Coronary artery (tissue), 2 donors: ENCODE results near the gene ZP1.

Experiments
- DNase-seq: peaks from one replicate; pipeline ENCODE4 v3.0.0-alpha.2; 2017; ENCODE audit warnings: low spot score
- H3K27ac ChIP-seq, 2 donors: fragments of 200-600 bp; sonication (generic); one replicate each; pipeline ENCODE4 v1.5.1; 2016 to 2019
- H3K4me3 ChIP-seq: fragments of 200-600 bp; sonication (generic); 2 replicates; pipeline ENCODE4 v1.5.1; 2016; ENCODE audit warnings: mild to moderate bottlenecking, moderate library complexity
- TF ChIP-seq, protein P1 (sequence below): fragments of 200-600 bp; sonication (generic); IDR thresholded peaks from one replicate; pipeline ENCODE4 v1.5.1; 2019; ENCODE audit warnings: antibody characterized with exemption

ZP1 gene

DNA sequence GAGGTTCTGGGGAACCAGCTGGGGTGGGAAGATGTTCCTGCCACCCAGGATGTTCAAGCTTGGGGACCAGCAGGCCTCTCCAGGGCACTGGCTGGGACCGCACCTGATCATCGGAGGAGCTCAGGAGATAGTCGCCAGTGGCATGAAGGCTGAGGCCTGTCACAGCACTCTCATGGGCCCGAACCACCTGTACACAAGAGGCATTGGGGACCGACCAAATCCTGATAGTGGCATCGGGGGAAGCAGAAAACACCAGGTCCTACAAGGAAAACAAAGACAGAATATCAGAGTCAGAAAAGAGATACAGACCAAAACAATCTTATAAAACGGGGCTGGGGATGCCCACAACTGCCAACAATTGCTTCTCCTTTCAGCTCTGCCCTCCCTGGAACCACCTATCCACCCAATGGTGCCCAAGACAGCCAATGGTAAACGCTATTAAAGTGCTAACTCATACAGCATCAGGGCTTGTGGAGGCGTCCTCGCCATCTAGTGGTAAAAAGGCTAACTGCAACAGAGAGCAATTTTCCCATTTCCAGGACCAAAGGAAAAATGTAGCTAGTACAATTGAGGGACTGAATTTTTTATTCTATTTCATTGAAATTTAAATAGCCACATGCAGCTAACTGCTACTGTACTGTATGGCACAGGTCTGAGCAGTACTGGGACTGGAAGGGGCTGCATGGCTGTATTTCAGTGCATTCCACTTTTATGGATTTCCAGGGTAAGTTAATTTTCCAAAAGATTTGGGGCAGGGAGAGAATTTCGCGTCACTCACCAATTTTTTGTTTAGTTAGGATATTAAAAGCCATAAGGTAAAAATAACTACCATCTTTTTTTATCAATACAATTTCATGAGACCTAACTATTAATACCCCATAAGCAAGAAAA is 31.9 kb downstream of the ZP1 start:
- Histone ChIP-seq H3K4me3 (no peak overlapping the region), H3K27ac (peak overlapping the region in 1 of 2 donors; percentile 30)
- no peak for DNase-seq
- TF ChIP-seq, protein P1, sequence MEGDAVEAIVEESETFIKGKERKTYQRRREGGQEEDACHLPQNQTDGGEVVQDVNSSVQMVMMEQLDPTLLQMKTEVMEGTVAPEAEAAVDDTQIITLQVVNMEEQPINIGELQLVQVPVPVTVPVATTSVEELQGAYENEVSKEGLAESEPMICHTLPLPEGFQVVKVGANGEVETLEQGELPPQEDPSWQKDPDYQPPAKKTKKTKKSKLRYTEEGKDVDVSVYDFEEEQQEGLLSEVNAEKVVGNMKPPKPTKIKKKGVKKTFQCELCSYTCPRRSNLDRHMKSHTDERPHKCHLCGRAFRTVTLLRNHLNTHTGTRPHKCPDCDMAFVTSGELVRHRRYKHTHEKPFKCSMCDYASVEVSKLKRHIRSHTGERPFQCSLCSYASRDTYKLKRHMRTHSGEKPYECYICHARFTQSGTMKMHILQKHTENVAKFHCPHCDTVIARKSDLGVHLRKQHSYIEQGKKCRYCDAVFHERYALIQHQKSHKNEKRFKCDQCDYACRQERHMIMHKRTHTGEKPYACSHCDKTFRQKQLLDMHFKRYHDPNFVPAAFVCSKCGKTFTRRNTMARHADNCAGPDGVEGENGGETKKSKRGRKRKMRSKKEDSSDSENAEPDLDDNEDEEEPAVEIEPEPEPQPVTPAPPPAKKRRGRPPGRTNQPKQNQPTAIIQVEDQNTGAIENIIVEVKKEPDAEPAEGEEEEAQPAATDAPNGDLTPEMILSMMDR = peak; percentile 84

- DNase-seq = no peak
- Histone ChIP-seq H3K4me3 (no peak overlapping the region), H3K27ac (no peak overlapping the region)
- TF ChIP-seq, protein P1 = no peak
Measured at GRCh38 chr11:60899977-60900376, 32.6 kb downstream of the ZP1 start.

DNA sequence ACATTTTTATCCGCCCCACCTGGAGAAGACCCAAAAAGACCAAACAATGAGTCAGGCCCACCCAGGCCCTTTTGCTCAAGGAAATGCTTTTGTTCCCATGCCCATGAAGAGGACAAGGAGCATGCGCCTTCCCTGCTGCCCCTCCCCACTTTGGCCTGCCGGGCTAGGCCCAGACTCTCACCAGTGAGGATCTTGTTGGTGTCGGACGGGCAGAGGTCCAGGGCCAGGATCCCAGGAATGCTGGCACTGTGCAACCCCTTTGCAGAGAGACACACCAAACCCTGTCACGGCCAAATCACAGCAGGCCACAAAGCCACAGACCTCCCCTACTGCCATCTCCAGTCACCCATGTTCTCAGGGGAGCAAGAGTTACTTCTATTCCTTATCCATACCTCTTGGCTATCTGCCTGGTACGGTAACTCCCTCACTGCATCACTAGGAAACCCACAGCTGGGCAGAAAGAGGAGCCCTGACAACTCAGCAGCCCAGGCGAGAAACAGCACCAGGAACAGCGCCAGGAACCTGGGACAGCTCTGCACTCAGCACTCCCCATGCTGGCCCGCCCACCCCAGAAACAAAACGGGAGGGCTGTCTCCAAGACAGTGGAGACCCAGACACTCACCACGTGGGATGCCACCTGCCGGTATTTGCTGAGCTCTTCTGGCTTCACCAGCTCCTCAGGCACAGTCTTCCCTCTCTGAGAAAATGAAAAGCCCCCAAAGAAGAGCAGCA is 33.5 kb downstream of the ZP1 start:
- DNase-seq = no peak
- Histone ChIP-seq H3K27ac (no peak overlapping the region), H3K4me3 (no peak overlapping the region)
- TF ChIP-seq, protein P1 = no peak

DNA sequence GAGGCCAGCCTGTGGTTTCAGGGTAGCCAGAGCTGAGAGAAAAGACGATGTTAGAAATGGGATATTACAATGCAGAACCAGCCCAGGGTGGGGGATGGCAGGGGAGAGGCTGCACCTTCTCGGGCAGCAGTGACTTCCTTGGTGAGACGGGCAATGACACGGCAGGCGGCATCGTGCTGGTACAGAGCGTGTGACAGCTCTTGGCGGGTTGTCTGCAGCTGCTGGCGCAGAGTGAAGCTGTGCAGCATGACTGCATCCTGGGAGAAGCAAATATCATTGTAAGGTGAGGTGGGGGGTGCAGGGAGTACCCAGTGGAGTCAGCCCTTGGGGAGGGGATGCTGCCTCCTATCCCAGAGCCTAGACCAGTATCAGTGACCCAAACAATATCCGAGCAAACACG is 35.3 kb downstream of the ZP1 start:
- DNase-seq = no peak
- Histone ChIP-seq H3K4me3 (no peak overlapping the region), H3K27ac (no peak overlapping the region)
- TF ChIP-seq, protein P1 = no peak

DNA sequence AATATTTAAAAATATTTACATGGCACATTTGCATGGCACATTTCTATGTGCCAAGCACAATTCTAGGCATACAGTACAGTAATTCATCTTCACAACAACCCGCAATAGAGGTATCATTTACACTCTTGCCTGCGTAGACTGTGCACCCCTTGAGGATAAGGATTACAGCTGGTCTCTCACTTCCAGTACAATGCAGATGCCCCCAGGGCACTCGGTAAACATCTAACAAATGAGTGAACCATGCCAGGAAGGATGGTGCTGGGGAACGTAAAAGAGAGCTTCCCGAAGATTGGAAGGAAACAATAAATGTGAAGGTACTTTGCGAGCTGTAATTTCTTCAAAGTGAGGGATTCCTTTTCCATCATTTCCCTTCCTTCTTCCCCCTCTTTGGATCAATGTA is 37.7 kb downstream of the ZP1 start:
- TF ChIP-seq, protein P1 = no peak

GRCh38 chr11:60905551-60906113 is 38.3 kb downstream of the ZP1 start:
- Histone ChIP-seq H3K4me3 (peak overlapping the region; percentile 99), H3K27ac (peak overlapping the region; percentile 95 to 98)
- DNase-seq = no peak
- TF ChIP-seq, protein P1 = no peak

More for the DNA sequence above, 37.7 kb downstream of the ZP1 start:
- no peak for DNase-seq
- Histone ChIP-seq H3K27ac (peak overlapping the region in 1 of 2 donors; percentile 95), H3K4me3 (peak overlapping the region; percentile 99)
